ENCODE data around the gene HCFC1R1. TPM values are rescaled to one million over a fixed set of nuclear protein-coding genes. Genes with fewer than 3 reads are reported as not detected.

Gene HCFC1R1
- total RNA-seq, 1 experiment from 2014 or later: 76.0 TPM

GRCh38 chr16:3060339-3061127, 36.8 kb upstream of the HCFC1R1 start:
- CTCF ChIA-PET: interaction anchor here (0.9 to 3.6 kb wide), 14 partner anchors 17 to 114 kb away, joined by 3 to 109 read pairs (median 19); partner anchors contain the start of gene ZSCAN10
- Mint-ChIP-seq H3K27me3 (ENCODE audit: low read depth) (peaks cover 3% of the 10 kb centered on the region; the same call in 1 of the 2 replicates), H3K4me3 (peak overlapping the region; percentile 68), H3K36me3 (no peaks in the 10 kb centered on the region), H3K4me1 (peaks cover 30% of the 10 kb centered on the region), H3K9me3 (no peaks in the 10 kb centered on the region), H3K27ac (no peak overlapping the region)
- TF ChIP-seq SP1 (CRISPR knock-in tag; conservative IDR thresholded peaks at IDR 0.05): no peak
- no peak for TF ChIP-seq ZMAT4 (CRISPR knock-in tag; IDR thresholded peaks at IDR 0.05)
- no peak for TF ChIP-seq NFATC4 (CRISPR knock-in tag; IDR thresholded peaks at IDR 0.05)
- TF ChIP-seq NR2C2 (CRISPR knock-in tag; IDR thresholded peaks at IDR 0.05): no peak
- no peak for TF ChIP-seq CREB1 (CRISPR knock-in tag; IDR thresholded peaks at IDR 0.05)
- no peak for TF ChIP-seq GABPB1 (CRISPR knock-in tag; IDR thresholded peaks at IDR 0.05)
- no peak for TF ChIP-seq ATF1 (CRISPR knock-in tag; IDR thresholded peaks at IDR 0.05)
- ATAC-seq: no peak
- POLR2A ChIA-PET: interaction anchor here (1.5 to 3.2 kb wide), 2 partner anchors 27 to 38 kb away, joined by 5 to 29 read pairs; partner anchors contain the start of gene ZSCAN10
- DNase-seq (ENCODE audit: low spot score): no peak

GRCh38 chr16:3059723-3060242, 36.0 kb upstream of the HCFC1R1 start:
- ATAC-seq: no peak
- 0 out of 2 replicates have a peak, but pooled peaks have one; percentile 13 for TF ChIP-seq ZNF281 (CRISPR knock-in tag; IDR thresholded peaks at IDR 0.05)
- no peak for TF ChIP-seq ATF6 (CRISPR knock-in tag; IDR thresholded peaks at IDR 0.05)
- peak; percentile 15; the same call in 1 of the 2 replicates for TF ChIP-seq FOXK1 (CRISPR knock-in tag; IDR thresholded peaks at IDR 0.05)
- no peaks in the 10 kb centered on the region for H3K9me3 Mint-ChIP-seq
- peak overlapping the region; percentile 79 for H3K27ac Mint-ChIP-seq
- POLR2A ChIA-PET: interaction anchor here (1.0 to 3.2 kb wide), 5 partner anchors 14 to 40 kb away, joined by 3 to 29 read pairs (median 8); partner anchors contain the start of genes MMP25, TNFRSF12A and ZSCAN10
- peaks cover 31% of the 10 kb centered on the region for H3K4me1 Mint-ChIP-seq
- peaks cover 3% of the 10 kb centered on the region; the same call in 1 of the 2 replicates for H3K27me3 Mint-ChIP-seq (ENCODE audit: low read depth)
- no peak for DNase-seq (ENCODE audit: low spot score)
- CTCF ChIA-PET: interaction anchor here (0.6 to 3.6 kb wide), 35 partner anchors 8 to 205 kb away, joined by 3 to 109 read pairs (median 16); partner anchors contain the start of genes BICDL2, CLDN6, MMP25 and TNFRSF12A
- peak overlapping the region; percentile 68 for H3K4me3 Mint-ChIP-seq
- no peaks in the 10 kb centered on the region for H3K36me3 Mint-ChIP-seq

GRCh38 chr16:3059041-3059722, 35.4 kb upstream of the HCFC1R1 start:
- Mint-ChIP-seq H3K27me3 (ENCODE audit: low read depth) (peaks cover 3% of the 10 kb centered on the region; the same call in 1 of the 2 replicates), H3K36me3 (no peaks in the 10 kb centered on the region), H3K4me3 (peak overlapping the region; percentile 76), H3K4me1 (peaks cover 28% of the 10 kb centered on the region), H3K27ac (peak overlapping the region; percentile 79; the same call in 1 of the 2 replicates), H3K9me3 (no peaks in the 10 kb centered on the region)
- ChIA-PET CTCF (interaction anchor here (0.6 to 3.6 kb wide), 54 partner anchors 9 to 205 kb away, joined by 3 to 109 read pairs (median 5); partner anchors contain the start of genes BICDL2, CLDN6, HCFC1R1 and KREMEN2), POLR2A (interaction anchor here (0.9 to 3.2 kb wide), 12 partner anchors 13 to 70 kb away, joined by 3 to 29 read pairs (median 6); partner anchors contain the start of genes CLDN9, HCFC1R1, MMP25 and TNFRSF12A)
- peak; percentile 79 for ATAC-seq
- DNase-seq (ENCODE audit: low spot score): peak; percentile 94
- TF ChIP-seq ZNF121 (CRISPR knock-in tag; IDR thresholded peaks at IDR 0.05): no peak
- no peak for TF ChIP-seq ZBTB21 (CRISPR knock-in tag; IDR thresholded peaks at IDR 0.05; ENCODE audit: borderline replicate concordance)
- TF ChIP-seq ELF4 (CRISPR knock-in tag; IDR thresholded peaks at IDR 0.05; ENCODE audit: low read depth): 0 out of 2 replicates have a peak, but pooled peaks have one; percentile 56
- TF ChIP-seq PRDM15 (CRISPR knock-in tag; IDR thresholded peaks at IDR 0.05): peak; percentile 22; the same call in 1 of the 2 replicates
- no peak for TF ChIP-seq RORB (CRISPR knock-in tag; IDR thresholded peaks at IDR 0.05)
- no peak for TF ChIP-seq E2F1 (CRISPR knock-in tag; IDR thresholded peaks at IDR 0.05)
- TF ChIP-seq TEAD1 (CRISPR knock-in tag; IDR thresholded peaks at IDR 0.05): no peak; the same call in 1 of the 2 replicates
- TF ChIP-seq ZNF671 (CRISPR knock-in tag; IDR thresholded peaks at IDR 0.05): no peak
- TF ChIP-seq NR3C1 (CRISPR knock-in tag; conservative IDR thresholded peaks at IDR 0.05; ENCODE audit: low read depth): no peak
